OCI-LY3 (cell line): ENCODE results near the gene PEX11G.

Source experiments
- EZH2phosphoT487 ChIP-seq: fragments of 200-600 bp; shearing (Covaris generic); IDR thresholded peaks from 2 replicates; pipeline ENCODE4 v1.6.1; 2018; ENCODE audit warnings: antibody characterized with exemption, mixed run types, low read depth
- TF ChIP-seq, protein P1 (sequence below): fragments of 200-600, 300-600 bp; sonication (generic); IDR thresholded peaks from 2 replicates; pipeline ENCODE4 v1.5.1; 2014; ENCODE audit warnings: antibody characterized with exemption, low read length, low read depth

DNA sequence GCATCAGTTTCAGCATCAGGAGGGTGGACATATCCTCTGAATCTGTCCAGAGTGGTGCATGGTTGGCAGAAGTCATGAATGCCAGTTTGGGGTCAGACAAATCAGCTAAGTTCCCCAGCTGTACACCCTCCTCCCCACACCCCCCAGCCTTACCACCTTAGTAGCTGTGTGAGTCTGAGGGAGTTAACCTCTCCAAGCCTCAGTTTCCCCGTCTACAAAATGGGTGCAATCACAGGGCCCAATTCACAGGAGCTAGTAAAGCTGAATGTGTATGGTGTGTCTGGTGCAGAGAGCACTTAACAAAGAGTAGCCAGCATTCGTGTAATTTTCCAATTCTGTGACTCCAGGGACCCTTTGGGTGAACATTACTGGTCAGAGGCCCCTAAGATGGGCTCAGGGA, 13.7 kb upstream of the PEX11G start:
- TF ChIP-seq, protein P1, sequence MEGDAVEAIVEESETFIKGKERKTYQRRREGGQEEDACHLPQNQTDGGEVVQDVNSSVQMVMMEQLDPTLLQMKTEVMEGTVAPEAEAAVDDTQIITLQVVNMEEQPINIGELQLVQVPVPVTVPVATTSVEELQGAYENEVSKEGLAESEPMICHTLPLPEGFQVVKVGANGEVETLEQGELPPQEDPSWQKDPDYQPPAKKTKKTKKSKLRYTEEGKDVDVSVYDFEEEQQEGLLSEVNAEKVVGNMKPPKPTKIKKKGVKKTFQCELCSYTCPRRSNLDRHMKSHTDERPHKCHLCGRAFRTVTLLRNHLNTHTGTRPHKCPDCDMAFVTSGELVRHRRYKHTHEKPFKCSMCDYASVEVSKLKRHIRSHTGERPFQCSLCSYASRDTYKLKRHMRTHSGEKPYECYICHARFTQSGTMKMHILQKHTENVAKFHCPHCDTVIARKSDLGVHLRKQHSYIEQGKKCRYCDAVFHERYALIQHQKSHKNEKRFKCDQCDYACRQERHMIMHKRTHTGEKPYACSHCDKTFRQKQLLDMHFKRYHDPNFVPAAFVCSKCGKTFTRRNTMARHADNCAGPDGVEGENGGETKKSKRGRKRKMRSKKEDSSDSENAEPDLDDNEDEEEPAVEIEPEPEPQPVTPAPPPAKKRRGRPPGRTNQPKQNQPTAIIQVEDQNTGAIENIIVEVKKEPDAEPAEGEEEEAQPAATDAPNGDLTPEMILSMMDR = no peak
- TF ChIP-seq EZH2phosphoT487 = no peak
